Upper lobe of left lung (tissue), 4 donors: Measurements from ENCODE around the gene SPINDOC.

Experiments used
- CTCF ChIP-seq, 6 experiments: fragments of 450-650 bp in 4 of 6; fragments of 200-600 bp in 2 of 6; sonication (generic) in 2 of 6; IDR thresholded peaks; one replicate each; pipeline ENCODE4 v1.5.1; 2016 to 2019; ENCODE audit warnings: antibody characterized with exemption in 6 of 6
- EP300 ChIP-seq, 4 donors: sonication (generic); formaldehyde crosslinking; IDR thresholded peaks; one replicate each; pipeline ENCODE4 v1.5.1; 2017; ENCODE audit warnings: antibody characterized with exemption in 4 of 4, control low read depth in 2 of 4
- POLR2A ChIP-seq, 4 donors: fragments of 450-650 bp; IDR thresholded peaks; one replicate each; pipeline ENCODE4 v1.5.1; 2016 to 2017; ENCODE audit warnings: antibody characterized with exemption in 4 of 4, mild to moderate bottlenecking in 2 of 4

- TF ChIP-seq CTCF (IDR thresholded peaks at IDR 0.05), result peak; percentile 83 to 93 (median 90)
- no peak for TF ChIP-seq POLR2A (IDR thresholded peaks at IDR 0.05)
- no peak for TF ChIP-seq EP300 (IDR thresholded peaks at IDR 0.05)
Measured at GRCh38 chr11:63837027-63837688, 23.9 kb downstream of the SPINDOC start.
